Liver (tissue), 9 donors: Measurements from ENCODE around the gene ZNF26. TPM values are rescaled to one million over a fixed set of nuclear protein-coding genes. Genes with fewer than 3 reads are reported as not detected.
"Not testable (repeated sequence)": the region's sequence is repeated elsewhere in the genome, so short reads cannot be mapped to it uniquely, and the experiment has no call there.

ENCODE experiments used
- DNase-seq: peaks from one replicate; pipeline ENCODE4 v3.0.0-alpha.2; 2017; ENCODE audit warnings: low spot score
- H3K27ac ChIP-seq, 2 donors: one replicate each; pipeline ENCODE4 v1.7.0; 2013; ENCODE audit warnings: inconsistent platforms in 2 of 2, low read length in 2 of 2, control low read depth in 1 of 2, low read depth in 1 of 2, mild to moderate bottlenecking in 1 of 2
- H3K27me3 ChIP-seq, 4 donors: one replicate each; pipeline versions ENCODE4 v1.6.1 to v1.7.0; 2013; ENCODE audit warnings: low read length in 3 of 4, inconsistent platforms in 1 of 4, mild to moderate bottlenecking in 1 of 4, moderate library complexity in 1 of 4; ENCODE audit not compliant: control insufficient read depth in 4 of 4, insufficient read depth in 4 of 4
- H3K36me3 ChIP-seq, 4 donors: one replicate each; pipeline versions ENCODE4 v1.6.1 to v1.7.0; 2013; ENCODE audit warnings: low read length in 3 of 4, mild to moderate bottlenecking in 3 of 4, low read depth in 1 of 4, moderate library complexity in 1 of 4; ENCODE audit not compliant: control insufficient read depth in 4 of 4, insufficient read depth in 3 of 4
- H3K4me1 ChIP-seq, 4 donors: one replicate each; pipeline versions ENCODE4 v1.6.1 to v1.7.0; 2013; ENCODE audit warnings: low read length in 3 of 4, mild to moderate bottlenecking in 3 of 4, moderate library complexity in 1 of 4; ENCODE audit not compliant: control insufficient read depth in 4 of 4, insufficient read depth in 4 of 4
- H3K4me3 ChIP-seq, 3 donors: one replicate each; pipeline versions ENCODE4 v1.6.1 to v1.7.0; 2013; ENCODE audit warnings: low read length in 3 of 3, control low read depth in 1 of 3, low read depth in 1 of 3, mild to moderate bottlenecking in 1 of 3
- H3K9ac ChIP-seq, 2 donors: one replicate each; pipeline ENCODE4 v1.7.0; 2013; ENCODE audit warnings: low read length in 2 of 2, mild to moderate bottlenecking in 2 of 2, moderate library complexity in 2 of 2, control low read depth in 1 of 2, low read depth in 1 of 2
- H3K9me3 ChIP-seq, 4 donors: one replicate each; pipeline versions ENCODE4 v1.6.1 to v1.7.0; 2013; ENCODE audit warnings: low read length in 3 of 4; ENCODE audit not compliant: control insufficient read depth in 4 of 4
- ATF3 ChIP-seq: IDR thresholded peaks from 2 replicates; pipeline ENCODE4 v1.6.1; 2016; ENCODE audit warnings: antibody characterized with exemption
- CTCF ChIP-seq: fragments of 150-350 bp; IDR thresholded peaks from 2 replicates; pipeline ENCODE4 v1.5.1; 2017; ENCODE audit warnings: improper control_type of control experiment, low read depth, low read length; ENCODE audit not compliant: missing input control
- EGR1 ChIP-seq, 2 donors: IDR thresholded peaks; 2 replicates each; pipeline ENCODE4 v1.6.1; 2016 to 2018; ENCODE audit warnings: antibody characterized with exemption in 2 of 2, low read depth in 2 of 2
- FOXA1 ChIP-seq: IDR thresholded peaks from 2 replicates; pipeline ENCODE4 v1.6.1; 2016; ENCODE audit warnings: antibody characterized with exemption
- FOXA2 ChIP-seq: IDR thresholded peaks from 2 replicates; pipeline ENCODE4 v1.6.1; 2016; ENCODE audit warnings: antibody characterized with exemption
- GABPA ChIP-seq, 2 donors: IDR thresholded peaks in 1 of 2; conservative IDR thresholded peaks in 1 of 2; 2 replicates each; pipeline ENCODE4 v1.6.1; 2016; ENCODE audit warnings: antibody characterized with exemption in 2 of 2, mild to moderate bottlenecking in 1 of 2, moderate library complexity in 1 of 2
- HNF4A ChIP-seq, 2 donors: conservative IDR thresholded peaks; 2 replicates each; pipeline ENCODE4 v1.6.1; 2016; ENCODE audit warnings: antibody characterized with exemption in 2 of 2, mild to moderate bottlenecking in 2 of 2
- HNF4G ChIP-seq: IDR thresholded peaks from 2 replicates; pipeline ENCODE4 v1.6.1; 2016; ENCODE audit warnings: antibody characterized with exemption
- JUND ChIP-seq, 2 donors: IDR thresholded peaks; 2 replicates each; pipeline ENCODE4 v1.6.1; 2016; ENCODE audit warnings: antibody characterized with exemption in 2 of 2
- MAX ChIP-seq: IDR thresholded peaks from 2 replicates; pipeline ENCODE4 v1.6.1; 2016; ENCODE audit warnings: antibody characterized with exemption
- NR2F2 ChIP-seq: IDR thresholded peaks from 2 replicates; pipeline ENCODE4 v1.6.1; 2016; ENCODE audit warnings: antibody characterized with exemption
- RAD21 ChIP-seq, 2 donors: IDR thresholded peaks; 2 replicates each; pipeline ENCODE4 v1.6.1; 2016; ENCODE audit warnings: antibody characterized with exemption in 2 of 2, mild to moderate bottlenecking in 2 of 2
- REST ChIP-seq: IDR thresholded peaks from 2 replicates; pipeline ENCODE4 v1.6.1; 2016; ENCODE audit warnings: antibody characterized with exemption, mild to moderate bottlenecking
- RXRA ChIP-seq, 2 donors: IDR thresholded peaks; 2 replicates each; pipeline ENCODE4 v1.6.1; 2017 to 2018; ENCODE audit warnings: antibody characterized with exemption in 2 of 2, mild to moderate bottlenecking in 1 of 2
- SP1 ChIP-seq: IDR thresholded peaks from 2 replicates; pipeline ENCODE4 v1.6.1; 2018; ENCODE audit warnings: antibody characterized with exemption, mild to moderate bottlenecking
- TAF1 ChIP-seq: conservative IDR thresholded peaks from 2 replicates; pipeline ENCODE4 v1.6.1; 2016; ENCODE audit warnings: antibody characterized with exemption, mild to moderate bottlenecking
- YY1 ChIP-seq: IDR thresholded peaks from 2 replicates; pipeline ENCODE4 v1.6.1; 2016; ENCODE audit warnings: antibody characterized with exemption, mild to moderate bottlenecking
- ZBTB33 ChIP-seq: IDR thresholded peaks from 2 replicates; pipeline ENCODE4 v1.6.1; 2016; ENCODE audit warnings: antibody characterized with exemption
- WGBS: extraction: QIAGEN DNeasy Blood & Tissue Kit; methylation state at CpG from one replicate; pipeline ENCODE4 v1.1.7; 2013; 5-methylcytosine and 5-hydroxymethylcytosine counted together
- polyA plus RNA-seq, 2 donors: library from polyadenylated mRNA; stranded (reverse) in 1 of 2; unstranded in 1 of 2; fragments of 200-250 nt in 1 of 2; fragments of >200 nt in 1 of 2; fragmentation: Nextera tagmentation in 1 of 2; extraction: Ambion mirVana in 1 of 2; gene quantifications; one replicate each; pipeline versions ENCODE4 v1.2.1 to v1.2.3, GENCODE V29; 2013 to 2015
- total RNA-seq, 2 donors: library from RNA; depleted of rRNA; stranded (reverse); fragments of >200 nt; gene quantifications; one replicate each; pipeline ENCODE4 v1.2.3, GENCODE V29; 2014
- donor health status: healthy.
- donor health status: healthy.
- donor health status: healthy.
- donor health status: healthy.
- donor health status: healthy.

ZNF26 gene
- total RNA-seq (1 to 10 TPM; 6.9 to 9.5 TPM), polyA plus RNA-seq (1 to 10 TPM; 1.7 to 2.8 TPM)

GRCh38 chr12:132986001-132986884 is at the start of gene ZNF26:
Gene ZNF26, plus strand, starts transcription at chr12:132986367. Its CDS starts 474 bp downstream, at chr12:132986841.
- Histone ChIP-seq H3K27me3 (no peaks in the 10 kb centered on the region), H3K9ac (peak within 1 kb of the TSS; percentile 55 to 75), H3K36me3 (peaks cover 0 to 4% (median under 1%) of the 10 kb centered on the region in 4 donors), H3K9me3 (peaks cover 4 to 11% (median 7%) of the 10 kb centered on the region in 4 donors), H3K4me1 (peaks cover 7 to 16% (median 15%) of the 10 kb centered on the region in 4 donors), H3K27ac (peak within 1 kb of the TSS; percentile 62 to 72), H3K4me3 (peak within 1 kb of the TSS; percentile 77 to 94 (median 93))
- WGBS = under 1% methylated on average over 76 of the region's 76 CpGs
- TF ChIP-seq CTCF = no peak
- TF ChIP-seq GABPA (IDR thresholded peaks at IDR 0.05 in 1 of 2, conservative IDR thresholded peaks at IDR 0.05 in 1 of 2) = peak; percentile 94 to 100
- TF ChIP-seq TAF1 = peak; percentile 91
- TF ChIP-seq RXRA (IDR thresholded peaks at IDR 0.05) = peak; percentile 39 to 49
- TF ChIP-seq SP1 = peak; percentile 51
- TF ChIP-seq ATF3 = no peak
- TF ChIP-seq NR2F2 = peak; percentile 30
- peak in 1 of 2 donors; percentile 51 for TF ChIP-seq EGR1 (IDR thresholded peaks at IDR 0.05; ENCODE audit: low read depth in 2 of 2)
- TF ChIP-seq JUND (IDR thresholded peaks at IDR 0.05) = no peak
- TF ChIP-seq REST = no peak
- TF ChIP-seq HNF4G = no peak
- TF ChIP-seq FOXA1 = no peak
- peak; percentile 90 for TF ChIP-seq YY1
- no peak for TF ChIP-seq FOXA2
- no peak for TF ChIP-seq RAD21 (IDR thresholded peaks at IDR 0.05)
- peak; percentile 19 to 47 for TF ChIP-seq HNF4A (conservative IDR thresholded peaks at IDR 0.05)
- peak; percentile 98 for TF ChIP-seq MAX
- TF ChIP-seq ZBTB33 = peak; percentile 90
- peak; percentile 86 for DNase-seq

- DNase-seq, H3K4me3 ChIP-seq, H3K27me3 ChIP-seq, H3K4me1 ChIP-seq, H3K27ac ChIP-seq, H3K9ac ChIP-seq: not testable (repeated sequence)
- Histone ChIP-seq H3K9me3 (peaks cover 31 to 61% (median 43%) of the 10 kb centered on the region in 4 donors), H3K36me3 (peaks cover 0 to 22% (median 13%) of the 10 kb centered on the region in 4 donors)
- 97% methylated on average over 8 of the region's 8 CpGs for WGBS
Observed at GRCh38 chr12:132936921-132937320, 49.2 kb upstream of the ZNF26 start.
